ENCODE data around the gene ZBTB7C. TPM values are rescaled to one million over a fixed set of nuclear protein-coding genes. Genes with fewer than 3 reads are reported as not detected.
A peak's percentile ranks its signal among the peaks of the same experiment; 100 is the strongest.

ZBTB7C gene
- total RNA-seq, 2 experiments from 2014 or later, result not detected

GRCh38 chr18:48227206-48227605 is 182.0 kb downstream of the ZBTB7C start:
- no peak overlapping the region for H3K4me2 ChIP-seq (ENCODE audit: low read length)
- H3K4me1 ChIP-seq (ENCODE audit: insufficient read depth, low read length, poor library complexity, severe bottlenecking), result no peaks in the 10 kb centered on the region
- no peak overlapping the region for H3K4me3 ChIP-seq (ENCODE audit: low read depth, low read length, poor library complexity, severe bottlenecking)
- H2AFZ ChIP-seq (ENCODE audit: low read length), result no peak overlapping the region
- H3K79me2 ChIP-seq (ENCODE audit: insufficient read depth, low read depth, low read length), result no peaks in the 10 kb centered on the region
- DNase-seq (ENCODE audit: low spot score), result no peak
- CTCF ChIA-PET (ENCODE audit: unreplicated experiment), result no interaction called here
- TF ChIP-seq, protein P1, sequence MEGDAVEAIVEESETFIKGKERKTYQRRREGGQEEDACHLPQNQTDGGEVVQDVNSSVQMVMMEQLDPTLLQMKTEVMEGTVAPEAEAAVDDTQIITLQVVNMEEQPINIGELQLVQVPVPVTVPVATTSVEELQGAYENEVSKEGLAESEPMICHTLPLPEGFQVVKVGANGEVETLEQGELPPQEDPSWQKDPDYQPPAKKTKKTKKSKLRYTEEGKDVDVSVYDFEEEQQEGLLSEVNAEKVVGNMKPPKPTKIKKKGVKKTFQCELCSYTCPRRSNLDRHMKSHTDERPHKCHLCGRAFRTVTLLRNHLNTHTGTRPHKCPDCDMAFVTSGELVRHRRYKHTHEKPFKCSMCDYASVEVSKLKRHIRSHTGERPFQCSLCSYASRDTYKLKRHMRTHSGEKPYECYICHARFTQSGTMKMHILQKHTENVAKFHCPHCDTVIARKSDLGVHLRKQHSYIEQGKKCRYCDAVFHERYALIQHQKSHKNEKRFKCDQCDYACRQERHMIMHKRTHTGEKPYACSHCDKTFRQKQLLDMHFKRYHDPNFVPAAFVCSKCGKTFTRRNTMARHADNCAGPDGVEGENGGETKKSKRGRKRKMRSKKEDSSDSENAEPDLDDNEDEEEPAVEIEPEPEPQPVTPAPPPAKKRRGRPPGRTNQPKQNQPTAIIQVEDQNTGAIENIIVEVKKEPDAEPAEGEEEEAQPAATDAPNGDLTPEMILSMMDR (conservative IDR thresholded peaks at IDR 0.05; ENCODE audit: low read length), result no peak
- TF ChIP-seq EZH2phosphoT487 (IDR thresholded peaks at IDR 0.05; ENCODE audit: borderline replicate concordance, low read depth, low read length), result no peak
- no peaks in the 10 kb centered on the region for H3K9me2 ChIP-seq (ENCODE audit: insufficient read depth, low read length)
- no peaks in the 10 kb centered on the region for H3K36me3 ChIP-seq (ENCODE audit: insufficient read depth, low read length)
- no peak overlapping the region for H3K27ac ChIP-seq (ENCODE audit: low read depth, low read length, poor library complexity, severe bottlenecking)
- POLR2A ChIA-PET, result interaction anchor here (0.6 kb wide), 1 partner anchor 184 kb away, joined by 5 read pairs; no protein-coding TSS in a partner anchor
- no peaks in the 10 kb centered on the region for H4K20me1 ChIP-seq (ENCODE audit: insufficient read depth, low read length)
- no peaks in the 10 kb centered on the region for H3K9me3 ChIP-seq (ENCODE audit: low read length)
- intact Hi-C loops (cut with micrococcal nuclease; ENCODE audit: unreplicated experiment), result no loop called here
- no TSS peak for BruUV-seq (replicated peaks)

- Histone ChIP-seq H3K4me2 (ENCODE audit: low read length) (no peak overlapping the region), H3K79me2 (ENCODE audit: insufficient read depth, low read depth, low read length) (no peaks in the 10 kb centered on the region), H3K4me1 (ENCODE audit: insufficient read depth, low read length, poor library complexity, severe bottlenecking) (no peaks in the 10 kb centered on the region), H3K4me3 (ENCODE audit: low read depth, low read length, poor library complexity, severe bottlenecking) (no peak overlapping the region), H3K36me3 (ENCODE audit: insufficient read depth, low read length) (no peaks in the 10 kb centered on the region), H3K9me3 (ENCODE audit: low read length) (no peaks in the 10 kb centered on the region), H3K27ac (ENCODE audit: low read depth, low read length, poor library complexity, severe bottlenecking) (no peak overlapping the region), H4K20me1 (ENCODE audit: insufficient read depth, low read length) (no peaks in the 10 kb centered on the region), H2AFZ (ENCODE audit: low read length) (no peak overlapping the region), H3K9me2 (ENCODE audit: insufficient read depth, low read length) (no peaks in the 10 kb centered on the region)
- ChIA-PET CTCF (ENCODE audit: unreplicated experiment) (interaction anchor here (0.8 kb wide), 1 partner anchor 219 kb away, joined by 3 read pairs; no protein-coding TSS in a partner anchor), POLR2A (no interaction called here)
- TF ChIP-seq, protein P1 (conservative IDR thresholded peaks at IDR 0.05; ENCODE audit: low read length), result no peak
- TF ChIP-seq EZH2phosphoT487 (IDR thresholded peaks at IDR 0.05; ENCODE audit: borderline replicate concordance, low read depth, low read length), result no peak
- intact Hi-C loops (cut with micrococcal nuclease; ENCODE audit: unreplicated experiment), result no loop called here
- no TSS peak for BruUV-seq (replicated peaks)
- DNase-seq (ENCODE audit: low spot score), result no peak
Observed at GRCh38 chr18:48226401-48226800, 182.8 kb downstream of the ZBTB7C start.

DNA sequence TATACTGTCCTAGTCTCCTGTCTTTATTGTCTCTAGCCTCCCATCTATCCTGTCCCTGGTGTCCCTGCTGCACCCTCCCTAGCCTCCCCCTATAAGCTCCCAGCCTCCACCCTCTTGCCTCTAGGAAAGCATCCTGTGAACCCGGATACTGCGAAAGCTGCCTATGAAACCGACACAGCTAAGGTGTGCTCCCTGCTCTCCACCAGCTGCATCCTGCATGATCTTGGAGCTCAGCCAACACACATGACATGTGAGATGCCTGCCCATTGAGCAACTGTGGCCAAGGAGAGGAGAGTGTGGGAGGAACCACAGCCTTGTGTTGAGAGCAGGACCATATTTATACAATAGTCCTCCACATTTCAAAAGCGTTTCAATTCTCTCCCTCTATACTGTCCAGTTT is 187.1 kb downstream of the ZBTB7C start:
- Histone ChIP-seq H3K4me2 (ENCODE audit: low read length) (no peak overlapping the region), H3K79me2 (ENCODE audit: insufficient read depth, low read depth, low read length) (no peaks in the 10 kb centered on the region), H4K20me1 (ENCODE audit: insufficient read depth, low read length) (no peaks in the 10 kb centered on the region), H3K36me3 (ENCODE audit: insufficient read depth, low read length) (no peaks in the 10 kb centered on the region), H3K9me2 (ENCODE audit: insufficient read depth, low read length) (no peaks in the 10 kb centered on the region), H3K9me3 (ENCODE audit: low read length) (no peaks in the 10 kb centered on the region), H2AFZ (ENCODE audit: low read length) (no peak overlapping the region), H3K4me3 (ENCODE audit: low read depth, low read length, poor library complexity, severe bottlenecking) (no peak overlapping the region), H3K4me1 (ENCODE audit: insufficient read depth, low read length, poor library complexity, severe bottlenecking) (no peaks in the 10 kb centered on the region), H3K27ac (ENCODE audit: low read depth, low read length, poor library complexity, severe bottlenecking) (no peak overlapping the region)
- POLR2A ChIA-PET, result no interaction called here
- BruUV-seq (replicated peaks), result no TSS peak
- CTCF ChIA-PET (ENCODE audit: unreplicated experiment), result no interaction called here
- TF ChIP-seq, protein P1 (conservative IDR thresholded peaks at IDR 0.05; ENCODE audit: low read length), result no peak
- TF ChIP-seq EZH2phosphoT487 (IDR thresholded peaks at IDR 0.05; ENCODE audit: borderline replicate concordance, low read depth, low read length), result no peak
- intact Hi-C loops (cut with micrococcal nuclease; ENCODE audit: unreplicated experiment), result no loop called here
- DNase-seq (ENCODE audit: low spot score), result peak; percentile 0

Measured in OCI-LY7 (cell line).